Psoas muscle (tissue), 8 donors: ENCODE results near the gene ADCY9. TPM values are rescaled to one million over a fixed set of nuclear protein-coding genes. Genes with fewer than 3 reads are reported as not detected.

Experiments used
- ATAC-seq, 4 donors: fragments of 200-7000 bp; cut with Tn5 transposase; one replicate each; pipeline ENCODE4 v1.9.1; 2020; ENCODE audit warnings: moderate library complexity in 3 of 4, mild to moderate bottlenecking in 2 of 4
- DNase-seq, 2 donors: peaks; one replicate each; pipeline ENCODE4 v3.0.0-alpha.2; 2020
- H3K27ac ChIP-seq: fragments of 200-600 bp; one replicate; pipeline ENCODE4 v1.8.0; 2022
- H3K27me3 ChIP-seq, 3 donors: fragments of 200-600 bp in 1 of 3; one replicate each; pipeline versions ENCODE4 v1.6.1 to v1.8.0; 2013 to 2022; ENCODE audit warnings: low read length in 2 of 3, mild to moderate bottlenecking in 2 of 3, moderate library complexity in 1 of 3; ENCODE audit not compliant: insufficient read depth in 3 of 3
- H3K36me3 ChIP-seq, 2 donors: fragments of 200-600 bp in 1 of 2; one replicate each; pipeline versions ENCODE4 v1.6.1 to v1.8.0; 2013 to 2022; ENCODE audit warnings: low read depth in 1 of 2, mild to moderate bottlenecking in 1 of 2, moderate library complexity in 1 of 2; ENCODE audit not compliant: insufficient read depth in 1 of 2
- H3K4me1 ChIP-seq: fragments of 200-600 bp; one replicate; pipeline ENCODE4 v1.8.0; 2022
- H3K4me3 ChIP-seq: fragments of 200-600 bp; one replicate; pipeline ENCODE4 v1.8.0; 2022; ENCODE audit warnings: mild to moderate bottlenecking
- H3K9me3 ChIP-seq: fragments of 200-600 bp; one replicate; pipeline ENCODE4 v1.8.0; 2022
- CTCF ChIP-seq: fragments of 200-600 bp; IDR thresholded peaks from one replicate; pipeline ENCODE4 v1.8.0; 2022; ENCODE audit warnings: antibody characterized with exemption
- WGBS, 3 donors: extraction: QIAGEN DNeasy Blood & Tissue Kit; methylation state at CpG; one replicate each; pipeline versions ENCODE4 v1.1.6 to v1.1.7; 2013; 5-methylcytosine and 5-hydroxymethylcytosine counted together
- intact Hi-C, 2 donors: fragments of 100-400 bp; cut with DNase I; formaldehyde crosslinking; loops; one replicate each; pipeline versions ENCODE4 v1.11.0 to v1.14.2; 2022
- polyA plus RNA-seq, 3 donors: library from polyadenylated mRNA; stranded (reverse); fragments of 200-250 nt; gene quantifications; one replicate each; pipeline ENCODE4 v1.2.3, GENCODE V29; 2013
- total RNA-seq, 4 donors: library from RNA; stranded (reverse); fragmentation: NEBNext Ultra II Directional in 2 of 4; extraction: Animal tissue kit (Norgen Biotek cat#: 25700) in 2 of 4; gene quantifications; one replicate each; pipeline versions ENCODE4 v1.2.1 to v1.2.4, GENCODE V29; 2021 to 2023
- donor health status: healthy with polysubstance abuse.
- donor health status: DM: no; HTN: no; CAD: no; lungs with moderate emphysema.
- donor health status: Bipolar disorder and iron deficiency.
- donor health status: healthy.
- donor health status: DM: yes; HTN: yes; CAD: no.
- donor health status: DM: no; HTN: no; CAD: no.
- donor health status: DM: no; HTN: no; CAD: no.
- donor health status: DM: yes; HTN: yes; CAD: no.

ADCY9 gene
- total and polyA plus RNA-seq, 7 donors = 9.0 to 134 (median 44.9) TPM

DNA sequence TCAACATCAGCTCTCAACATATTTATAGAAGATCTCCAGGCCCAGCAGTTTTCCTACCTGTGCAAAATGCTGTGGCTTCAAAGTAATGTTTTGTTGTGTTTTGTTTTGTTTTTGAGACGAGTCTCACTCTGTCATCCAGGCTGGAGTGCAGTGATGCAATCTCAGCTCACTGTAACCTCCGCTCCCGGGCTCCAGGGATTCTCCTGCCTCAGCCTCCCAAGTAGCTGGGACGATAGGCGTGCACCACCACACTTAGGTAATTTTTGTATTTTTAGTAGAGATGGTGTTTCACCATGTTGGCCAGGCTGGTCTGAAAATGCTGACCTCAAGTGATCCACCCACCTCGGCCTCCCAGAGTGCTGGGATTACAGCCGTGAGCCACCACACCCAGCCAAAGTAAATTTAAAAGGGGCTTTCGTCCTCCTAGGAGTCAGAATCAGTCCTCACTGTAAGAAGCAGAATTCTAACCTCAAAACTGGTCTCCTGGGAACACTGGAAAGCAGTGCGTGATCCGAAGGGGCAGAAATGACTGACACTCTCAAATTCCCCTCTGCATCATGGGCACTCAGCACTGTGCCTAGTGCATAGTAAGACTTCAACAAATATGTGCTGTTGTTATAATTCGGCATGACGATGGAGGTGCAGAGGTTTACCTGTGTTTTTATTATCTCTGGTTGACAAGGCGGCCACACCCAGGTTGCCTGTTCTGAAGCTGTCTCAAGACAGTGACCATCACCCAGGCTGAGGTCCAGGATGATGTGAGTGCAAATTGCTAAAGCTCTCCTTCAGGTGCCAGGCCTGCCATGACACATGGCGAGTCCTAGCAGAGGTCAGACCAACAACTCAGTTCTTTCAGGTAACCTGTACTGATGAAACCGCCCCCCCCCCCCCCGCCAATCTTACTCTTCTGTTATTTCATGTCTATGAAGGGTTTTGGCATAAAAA lies 59.8 kb downstream of the ADCY9 start:
- Histone ChIP-seq H3K4me1 (peaks cover 30% of the 10 kb centered on the region), H3K27me3 (no peaks in the 10 kb centered on the region), H3K36me3 (no peaks in the 10 kb centered on the region), H3K9me3 (peaks cover 13% of the 10 kb centered on the region), H3K27ac (peak overlapping the region; percentile 47), H3K4me3 (no peak overlapping the region)
- TF ChIP-seq CTCF = no peak
- DNase-seq (no peak), ATAC-seq (no peak)
- WGBS, 3 donors = 77 to 87% (median 78%) methylated on average over 15 to 16 of the region's 16 CpGs
- intact Hi-C loops = no loop called here

GRCh38 chr16:4055748-4056147 lies 60.5 kb downstream of the ADCY9 start:
- Histone ChIP-seq H3K36me3 (no peaks in the 10 kb centered on the region), H3K27me3 (no peaks in the 10 kb centered on the region), H3K27ac (peak overlapping the region; percentile 21), H3K4me3 (no peak overlapping the region), H3K9me3 (peaks cover 7% of the 10 kb centered on the region), H3K4me1 (peaks cover 30% of the 10 kb centered on the region)
- no peak for TF ChIP-seq CTCF
- DNase-seq (no peak), ATAC-seq (no peak)
- WGBS, 3 donors = 95 to 96% (median 95%) methylated on average over 15 of the region's 15 CpGs
- intact Hi-C loops = no loop called here

DNA sequence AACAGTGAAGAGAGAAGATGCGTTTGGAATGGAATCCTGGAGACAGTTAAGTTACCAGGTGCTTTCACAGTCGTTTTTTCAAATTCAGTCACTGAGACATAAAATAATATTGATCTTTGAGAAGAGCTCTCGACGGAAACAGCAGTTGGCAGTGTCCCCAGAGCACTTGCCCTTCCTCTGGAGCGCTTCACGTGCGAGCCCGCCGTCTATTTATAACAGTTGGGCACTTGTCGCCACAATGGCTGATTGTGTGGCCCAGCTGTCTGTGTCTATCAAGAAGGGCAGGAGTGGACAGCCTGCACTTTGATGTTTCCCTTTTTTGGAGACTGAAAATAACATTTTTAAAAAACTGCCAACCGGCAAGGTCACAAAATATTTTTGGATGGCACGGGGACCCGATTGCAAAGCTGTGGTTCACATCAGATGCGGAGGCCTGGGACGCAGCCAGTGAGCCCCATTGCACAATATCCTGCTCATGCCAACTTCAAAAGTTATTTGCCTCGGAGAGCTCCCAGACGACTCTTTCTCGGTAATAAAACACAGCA lies 62.9 kb downstream of the ADCY9 start:
- intact Hi-C loops = loop anchor here (5.0 kb wide), 2 partner anchors 34 to 36 kb away; no protein-coding TSS in a partner anchor
- WGBS, 3 donors = 4 to 7% (median 4%) methylated on average over 18 of the region's 18 CpGs

DNA sequence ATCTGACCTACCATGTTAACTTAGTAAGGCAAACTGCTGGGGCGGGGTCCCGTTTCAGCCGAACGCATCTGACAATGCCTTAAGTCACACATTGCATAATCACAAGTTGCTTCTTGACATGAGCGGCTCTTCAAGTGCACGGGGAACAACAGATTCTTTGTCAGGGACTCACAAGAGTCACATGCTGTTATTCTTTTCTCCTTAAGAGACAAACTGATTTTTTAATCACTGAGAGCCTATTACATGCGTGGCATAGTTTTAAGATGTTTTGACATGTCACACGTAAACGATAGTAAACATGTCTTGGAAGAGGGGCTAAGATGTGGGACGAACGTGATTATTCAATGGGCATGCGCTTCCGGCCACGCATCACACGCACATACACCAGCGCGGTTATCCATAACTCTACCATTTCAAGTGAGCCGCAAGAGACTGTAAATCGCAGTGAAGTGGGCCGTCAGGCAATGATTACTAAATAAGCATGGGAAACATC lies 63.4 kb downstream of the ADCY9 start:
- no peaks in the 10 kb centered on the region for H3K9me3 ChIP-seq
- no peak for TF ChIP-seq CTCF
- H3K36me3 ChIP-seq = no peaks in the 10 kb centered on the region
- peak overlapping the region; percentile 94 for H3K27ac ChIP-seq
- ATAC-seq = peak; percentile 26 to 58 (median 40)
- H3K4me1 ChIP-seq = peaks cover 20% of the 10 kb centered on the region
- H3K27me3 ChIP-seq = no peaks in the 10 kb centered on the region
- intact Hi-C loops = loop anchor here (5.0 kb wide), 2 partner anchors 34 to 36 kb away; no protein-coding TSS in a partner anchor
- no peak for DNase-seq
- H3K4me3 ChIP-seq = peak overlapping the region; percentile 48
- WGBS, 3 donors = 29 to 38% (median 32%) methylated on average over 20 of the region's 20 CpGs

More for the DNA sequence above, 62.9 kb downstream of the ADCY9 start:
- no peak for TF ChIP-seq CTCF
- Histone ChIP-seq H3K4me1 (peaks cover 23% of the 10 kb centered on the region), H3K9me3 (no peaks in the 10 kb centered on the region), H3K27me3 (no peaks in the 10 kb centered on the region), H3K4me3 (peak overlapping the region; percentile 48), H3K27ac (peak overlapping the region; percentile 94), H3K36me3 (no peaks in the 10 kb centered on the region)
- DNase-seq (peak; percentile 78 to 92), ATAC-seq (peak; percentile 94 to 96 (median 94))
